Ascending aorta (tissue), 2 donors: ENCODE data around the gene ISCA2. TPM values are rescaled to one million over a fixed set of nuclear protein-coding genes. Genes with fewer than 3 reads are reported as not detected.

Experiments
- DNase-seq, 2 donors: peaks; one replicate each; pipeline ENCODE4 v3.0.0-alpha.2; 2019; ENCODE audit warnings: low spot score in 2 of 2
- H3K27ac ChIP-seq, 2 donors: fragments of 200-600 bp; sonication (generic); one replicate each; pipeline ENCODE4 v1.5.1; 2016 to 2017; ENCODE audit warnings: mild to moderate bottlenecking in 1 of 2
- H3K27me3 ChIP-seq: fragments of 200-600 bp; sonication (generic); one replicate; pipeline ENCODE4 v1.5.1; 2017
- H3K36me3 ChIP-seq, 2 donors: fragments of 200-600 bp; sonication (generic); one replicate each; pipeline ENCODE4 v1.5.1; 2016
- H3K4me1 ChIP-seq, 2 donors: fragments of 200-600 bp; sonication (generic); one replicate each; pipeline ENCODE4 v1.5.1; 2016 to 2017; ENCODE audit warnings: mild to moderate bottlenecking in 1 of 2
- H3K4me3 ChIP-seq, 2 donors: fragments of 200-600 bp; sonication (generic); one replicate each; pipeline ENCODE4 v1.5.1; 2016 to 2017; ENCODE audit warnings: mild to moderate bottlenecking in 1 of 2
- H3K9me3 ChIP-seq, 2 donors: fragments of 200-600 bp; sonication (generic); one replicate each; pipeline ENCODE4 v1.5.1; 2016
- CTCF ChIP-seq, 3 experiments: fragments of 200-600 bp in 2 of 3; fragments of 450-650 bp in 1 of 3; sonication (generic) in 2 of 3; IDR thresholded peaks; one replicate each; pipeline ENCODE4 v1.5.1; 2016 to 2019; ENCODE audit warnings: antibody characterized with exemption in 3 of 3, mild to moderate bottlenecking in 1 of 3, moderate library complexity in 1 of 3
- intact Hi-C: fragments of 100-400 bp; cut with DNase I; formaldehyde crosslinking; loops from one replicate; pipeline ENCODE4 v1.15.1; 2023
- total RNA-seq: library from RNA; depleted of rRNA; stranded (reverse); fragments of >200 nt; gene quantifications from one replicate; pipeline ENCODE4 v1.1.0, GENCODE V29; 2016

Gene ISCA2
- total RNA-seq, 1 donor from 2014 or later, result 10.0 TPM

GRCh38 chr14:74524812-74525135, 31.2 kb downstream of the ISCA2 start:
- intact Hi-C loops, result no loop called here
- Histone ChIP-seq H3K27me3 (no peaks in the 10 kb centered on the region), H3K9me3 (no peaks in the 10 kb centered on the region), H3K27ac (peak overlapping the region; percentile 64 to 67), H3K36me3 (peaks cover 58 to 72% of the 10 kb centered on the region in 2 donors), H3K4me3 (no peak overlapping the region), H3K4me1 (peaks cover 0 to 3% of the 10 kb centered on the region in 2 donors)
- TF ChIP-seq CTCF (IDR thresholded peaks at IDR 0.05), result no peak
- DNase-seq, result no peak

- peaks cover 60 to 78% of the 10 kb centered on the region in 2 donors for H3K36me3 ChIP-seq
- no peak overlapping the region for H3K4me3 ChIP-seq
- no peak for DNase-seq
- no peaks in the 10 kb centered on the region for H3K27me3 ChIP-seq
- TF ChIP-seq CTCF (IDR thresholded peaks at IDR 0.05), result no peak
- peak overlapping the region; percentile 64 to 67 for H3K27ac ChIP-seq
- peaks cover 0 to 3% of the 10 kb centered on the region in 2 donors for H3K4me1 ChIP-seq
- intact Hi-C loops, result no loop called here
- no peaks in the 10 kb centered on the region for H3K9me3 ChIP-seq
Measured at GRCh38 chr14:74525361-74525851, 31.8 kb downstream of the ISCA2 start.

- H3K27ac ChIP-seq, result peak overlapping the region; percentile 43 to 64
- H3K27me3 ChIP-seq, result no peaks in the 10 kb centered on the region
- peaks cover 56 to 81% of the 10 kb centered on the region in 2 donors for H3K36me3 ChIP-seq
- no peak for TF ChIP-seq CTCF (IDR thresholded peaks at IDR 0.05)
- no peak for DNase-seq
- H3K4me1 ChIP-seq, result peaks cover 0 to 3% of the 10 kb centered on the region in 2 donors
- intact Hi-C loops, result no loop called here
- no peaks in the 10 kb centered on the region for H3K9me3 ChIP-seq
- H3K4me3 ChIP-seq, result no peak overlapping the region
Measured at GRCh38 chr14:74526854-74527585, 33.5 kb downstream of the ISCA2 start.

- Histone ChIP-seq H3K4me3 (no peak overlapping the region), H3K27me3 (no peaks in the 10 kb centered on the region), H3K4me1 (peaks cover 0 to 3% of the 10 kb centered on the region in 2 donors), H3K27ac (peak overlapping the region; percentile 25 to 43), H3K9me3 (no peaks in the 10 kb centered on the region), H3K36me3 (peaks cover 56 to 80% of the 10 kb centered on the region in 2 donors)
- intact Hi-C loops, result no loop called here
- DNase-seq, result no peak
- no peak for TF ChIP-seq CTCF (IDR thresholded peaks at IDR 0.05)
Measured at GRCh38 chr14:74527736-74528280, 34.2 kb downstream of the ISCA2 start.

- H3K4me1 ChIP-seq, result peaks cover 0 to 3% of the 10 kb centered on the region in 2 donors
- no peaks in the 10 kb centered on the region for H3K9me3 ChIP-seq
- H3K27ac ChIP-seq, result peak overlapping the region; percentile 25 to 43
- DNase-seq, result no peak
- H3K27me3 ChIP-seq, result no peaks in the 10 kb centered on the region
- intact Hi-C loops, result no loop called here
- H3K36me3 ChIP-seq, result peaks cover 56 to 85% of the 10 kb centered on the region in 2 donors
- H3K4me3 ChIP-seq, result no peak overlapping the region
- TF ChIP-seq CTCF (IDR thresholded peaks at IDR 0.05), result no peak
Measured at GRCh38 chr14:74528406-74528805, 34.8 kb downstream of the ISCA2 start.
